OCI-LY1 (cell line): Measurements from ENCODE around the gene AHCY.

Experiments
- H2AFZ ChIP-seq: fragments of 200-600 bp; sonication (generic), shearing (Covaris generic); 2 replicates; pipeline ENCODE4 v1.6.0; 2014; ENCODE audit warnings: antibody characterized with exemption, mild to moderate bottlenecking, low read length
- H3F3A ChIP-seq: fragments of 200-600 bp; sonication (generic), shearing (Covaris generic); 2 replicates; pipeline ENCODE4 v1.6.0; 2014; ENCODE audit warnings: mild to moderate bottlenecking, antibody characterized with exemption, low read length, moderate library complexity; ENCODE audit not compliant: insufficient read depth
- H3K27ac ChIP-seq: fragments of 200-600 bp; sonication (generic); 2 replicates; pipeline ENCODE4 v1.5.1; 2014; ENCODE audit warnings: low read length, mixed run types, mild to moderate bottlenecking, low read depth; ENCODE audit not compliant: poor library complexity, severe bottlenecking
- H3K27me3 ChIP-seq: fragments of 200-600 bp; sonication (generic); 2 replicates; pipeline ENCODE4 v1.6.0; 2014; ENCODE audit warnings: antibody characterized with exemption, mild to moderate bottlenecking, low read length, moderate library complexity; ENCODE audit not compliant: insufficient read depth
- H3K36me3 ChIP-seq: fragments of 200-600 bp; sonication (generic); 2 replicates; pipeline ENCODE4 v1.6.1; 2014; ENCODE audit warnings: mild to moderate bottlenecking, antibody characterized with exemption, low read length, moderate library complexity, mixed read lengths; ENCODE audit not compliant: insufficient read depth
- H3K4me1 ChIP-seq: fragments of 200-600 bp; sonication (generic); 2 replicates; pipeline ENCODE4 v1.5.1; 2014; ENCODE audit warnings: mild to moderate bottlenecking, low read length, moderate library complexity; ENCODE audit not compliant: insufficient read depth, severe bottlenecking
- H3K4me2 ChIP-seq: fragments of 200-600 bp; sonication (generic), shearing (Covaris generic); 2 replicates; pipeline ENCODE4 v1.6.1; 2014; ENCODE audit warnings: low read length
- H3K4me3 ChIP-seq: fragments of 200-600 bp; sonication (generic); 2 replicates; pipeline ENCODE4 v1.5.1; 2014; ENCODE audit warnings: low read length, low read depth, mild to moderate bottlenecking, mixed read lengths; ENCODE audit not compliant: poor library complexity, severe bottlenecking
- H3K79me2 ChIP-seq: fragments of 200-600 bp; shearing (Covaris generic); 2 replicates; pipeline ENCODE4 v1.6.1; 2016; ENCODE audit warnings: mixed run types, low read length, mixed read lengths; ENCODE audit not compliant: insufficient read depth
- H3K9ac ChIP-seq: fragments of 200-600 bp; sonication (generic), shearing (Covaris generic); 2 replicates; pipeline ENCODE4 v1.6.1; 2014; ENCODE audit warnings: mild to moderate bottlenecking, low read length, mixed read lengths
- H3K9me2 ChIP-seq: fragments of 200-600 bp; sonication (generic), shearing (Covaris generic); 2 replicates; pipeline ENCODE4 v1.6.1; 2014; ENCODE audit warnings: low read depth, mild to moderate bottlenecking, low read length, mixed read lengths
- H3K9me3 ChIP-seq: fragments of 200-600 bp; shearing (Covaris generic); 2 replicates; pipeline ENCODE4 v1.6.1; 2014; ENCODE audit warnings: low read length, mixed read lengths
- H4K20me1 ChIP-seq: fragments of 200-600 bp; sonication (generic), shearing (Covaris generic); 2 replicates; pipeline ENCODE4 v1.6.0; 2016; ENCODE audit warnings: mild to moderate bottlenecking, low read length; ENCODE audit not compliant: insufficient read depth
- EZH2 ChIP-seq: fragments of 200-600 bp; sonication (generic), shearing (Covaris generic); IDR thresholded peaks from 2 replicates; pipeline ENCODE4 v1.8.0; 2017; ENCODE audit warnings: borderline replicate concordance, mixed run types, mild to moderate bottlenecking, antibody characterized with exemption, low read length, moderate library complexity, mixed read lengths
- TF ChIP-seq, protein P1 (sequence below): fragments of 200-600 bp; sonication (generic), shearing (Covaris generic); IDR thresholded peaks from 2 replicates; pipeline ENCODE4 v1.5.1; 2017; ENCODE audit warnings: mild to moderate bottlenecking, antibody characterized with exemption, low read length, moderate library complexity, mixed read lengths

Gene AHCY

DNA sequence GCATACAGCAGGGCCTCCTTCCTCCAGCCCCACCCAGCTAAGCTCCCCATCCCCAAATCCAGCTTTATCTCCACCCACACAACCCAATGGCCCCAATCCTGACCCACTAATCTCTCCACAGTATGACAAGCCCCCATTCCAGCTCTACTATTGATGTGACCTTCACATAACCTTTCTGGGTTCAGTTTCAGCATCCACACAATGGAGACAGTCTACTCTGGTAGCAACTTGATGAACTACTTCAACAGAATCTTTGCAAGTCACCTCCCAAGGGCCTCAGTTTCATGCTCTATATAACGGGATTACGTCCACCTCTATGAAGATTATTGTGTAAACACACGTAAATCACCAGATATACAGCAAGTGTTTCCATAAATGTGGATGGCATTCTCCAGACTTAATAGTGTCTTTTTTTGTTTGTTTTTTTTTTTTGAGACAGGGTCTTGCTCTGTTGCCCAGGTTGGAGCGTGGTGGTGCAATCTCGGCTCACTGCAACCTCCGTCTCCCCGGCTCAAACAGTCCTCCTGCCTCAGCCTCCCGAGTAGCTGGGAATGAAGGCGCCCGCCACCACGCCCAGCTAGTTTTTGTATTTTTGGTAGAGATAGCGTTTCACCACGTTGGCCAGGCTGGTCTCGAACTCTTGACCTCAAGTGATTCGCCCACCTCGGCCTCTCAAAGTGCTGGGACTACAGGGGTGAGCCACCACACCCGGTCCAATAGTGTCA lies 1.4 kb downstream of the AHCY start:
- peak overlapping the region; percentile 70 for H3K27ac ChIP-seq

DNA sequence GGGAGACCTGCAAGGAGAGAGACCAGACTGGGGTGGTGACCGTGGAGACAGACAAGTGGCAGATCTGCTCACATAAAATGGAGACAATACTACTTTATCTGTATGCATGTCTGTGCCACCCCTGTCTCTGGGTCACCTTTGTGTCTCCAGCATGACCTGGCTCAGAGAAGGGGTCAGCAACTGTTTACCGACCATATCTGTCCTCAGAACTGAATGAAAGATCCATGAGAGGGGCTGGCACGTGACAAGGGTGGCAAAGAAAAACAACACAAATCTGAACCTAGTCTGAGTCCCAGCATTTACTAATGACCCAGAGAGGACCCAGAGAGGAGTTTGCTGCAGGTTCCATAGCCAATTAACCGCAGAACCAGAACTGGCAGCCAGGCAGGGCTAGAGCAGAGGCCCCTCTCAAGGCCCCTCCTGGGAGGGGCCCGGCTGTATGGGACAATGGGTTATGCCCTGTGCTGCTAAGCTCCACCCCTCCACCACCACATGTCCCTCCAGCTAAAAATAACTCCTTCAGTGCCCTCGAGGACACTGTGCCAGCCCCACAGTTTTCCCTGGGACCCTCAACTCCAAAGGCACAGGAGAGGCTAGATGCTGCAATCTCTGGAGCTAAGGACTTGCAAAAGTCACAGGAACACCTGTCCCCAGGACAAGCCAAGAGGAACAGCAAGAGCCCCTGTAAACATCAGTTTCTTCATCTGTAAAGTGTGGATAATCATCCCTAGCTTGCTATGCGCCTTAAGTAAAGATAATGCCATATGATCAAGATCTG lies 2.2 kb downstream of the AHCY start:
- peak overlapping the region; percentile 70 for H3K27ac ChIP-seq
- H3F3A ChIP-seq: no peaks in the 10 kb centered on the region
- peaks cover 52% of the 10 kb centered on the region for H3K79me2 ChIP-seq
- no peak overlapping the region for H2AFZ ChIP-seq
- no peaks in the 10 kb centered on the region for H3K9me2 ChIP-seq
- TF ChIP-seq, protein P1, sequence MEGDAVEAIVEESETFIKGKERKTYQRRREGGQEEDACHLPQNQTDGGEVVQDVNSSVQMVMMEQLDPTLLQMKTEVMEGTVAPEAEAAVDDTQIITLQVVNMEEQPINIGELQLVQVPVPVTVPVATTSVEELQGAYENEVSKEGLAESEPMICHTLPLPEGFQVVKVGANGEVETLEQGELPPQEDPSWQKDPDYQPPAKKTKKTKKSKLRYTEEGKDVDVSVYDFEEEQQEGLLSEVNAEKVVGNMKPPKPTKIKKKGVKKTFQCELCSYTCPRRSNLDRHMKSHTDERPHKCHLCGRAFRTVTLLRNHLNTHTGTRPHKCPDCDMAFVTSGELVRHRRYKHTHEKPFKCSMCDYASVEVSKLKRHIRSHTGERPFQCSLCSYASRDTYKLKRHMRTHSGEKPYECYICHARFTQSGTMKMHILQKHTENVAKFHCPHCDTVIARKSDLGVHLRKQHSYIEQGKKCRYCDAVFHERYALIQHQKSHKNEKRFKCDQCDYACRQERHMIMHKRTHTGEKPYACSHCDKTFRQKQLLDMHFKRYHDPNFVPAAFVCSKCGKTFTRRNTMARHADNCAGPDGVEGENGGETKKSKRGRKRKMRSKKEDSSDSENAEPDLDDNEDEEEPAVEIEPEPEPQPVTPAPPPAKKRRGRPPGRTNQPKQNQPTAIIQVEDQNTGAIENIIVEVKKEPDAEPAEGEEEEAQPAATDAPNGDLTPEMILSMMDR: no peak
- TF ChIP-seq EZH2: no peak
- H3K4me3 ChIP-seq: peak overlapping the region; percentile 78
- H3K9me3 ChIP-seq: no peaks in the 10 kb centered on the region
- peaks cover 19% of the 10 kb centered on the region for H3K36me3 ChIP-seq
- H3K4me2 ChIP-seq: peak overlapping the region; percentile 77
- H3K4me1 ChIP-seq: peaks cover 39% of the 10 kb centered on the region
- H4K20me1 ChIP-seq: no peaks in the 10 kb centered on the region
- H3K27me3 ChIP-seq: no peaks in the 10 kb centered on the region
- peak overlapping the region; percentile 91 for H3K9ac ChIP-seq

More for the DNA sequence above, 1.4 kb downstream of the AHCY start:
- Histone ChIP-seq H2AFZ (no peak overlapping the region), H3K79me2 (peaks cover 45% of the 10 kb centered on the region), H3K9me3 (no peaks in the 10 kb centered on the region), H3F3A (no peaks in the 10 kb centered on the region), H3K4me1 (peaks cover 39% of the 10 kb centered on the region), H3K4me3 (peak overlapping the region; percentile 78), H3K9me2 (no peaks in the 10 kb centered on the region), H3K9ac (peak overlapping the region; percentile 91), H3K36me3 (peaks cover 19% of the 10 kb centered on the region), H3K27me3 (no peaks in the 10 kb centered on the region), H3K4me2 (peak overlapping the region; percentile 77), H4K20me1 (no peaks in the 10 kb centered on the region)
- TF ChIP-seq, protein P1: no peak
- TF ChIP-seq EZH2: no peak

- Histone ChIP-seq H3K4me3 (peak overlapping the region; percentile 78), H3K9ac (peak overlapping the region; percentile 9; the same call in 1 of the 2 replicates), H3K36me3 (peaks cover 22% of the 10 kb centered on the region), H3K4me2 (peak overlapping the region; percentile 77), H3K79me2 (peaks cover 54% of the 10 kb centered on the region), H3F3A (no peaks in the 10 kb centered on the region), H3K4me1 (peaks cover 39% of the 10 kb centered on the region), H4K20me1 (no peaks in the 10 kb centered on the region), H2AFZ (no peak overlapping the region), H3K9me3 (no peaks in the 10 kb centered on the region), H3K9me2 (no peaks in the 10 kb centered on the region), H3K27ac (peak overlapping the region; percentile 70), H3K27me3 (no peaks in the 10 kb centered on the region)
- TF ChIP-seq EZH2: no peak
- TF ChIP-seq, protein P1: no peak
Measured at GRCh38 chr20:34300256-34300806, 2.8 kb downstream of the AHCY start.
